Lower lobe of right lung (tissue), 2 donors: ENCODE measurements around the gene MYPN. TPM values are rescaled to one million over a fixed set of nuclear protein-coding genes. Genes with fewer than 3 reads are reported as not detected.

Source experiments
- ATAC-seq, 2 donors: fragments of 200-7000 bp; cut with Tn5 transposase; one replicate each; pipeline ENCODE4 v1.9.1; 2020 to 2022; ENCODE audit warnings: mild to moderate bottlenecking in 2 of 2, moderate library complexity in 2 of 2
- DNase-seq: peaks from one replicate; pipeline ENCODE4 v3.0.0-alpha.2; 2020
- H3K27ac ChIP-seq: fragments of 200-600 bp; one replicate; pipeline ENCODE4 v1.8.0; 2022
- H3K27me3 ChIP-seq: fragments of 200-600 bp; one replicate; pipeline ENCODE4 v1.8.0; 2022; ENCODE audit warnings: low read depth
- H3K36me3 ChIP-seq: fragments of 200-600 bp; one replicate; pipeline ENCODE4 v1.8.0; 2022; ENCODE audit warnings: mild to moderate bottlenecking
- H3K4me1 ChIP-seq: fragments of 200-600 bp; one replicate; pipeline ENCODE4 v1.8.0; 2022
- H3K4me3 ChIP-seq: fragments of 200-600 bp; one replicate; pipeline ENCODE4 v1.8.0; 2022; ENCODE audit warnings: mild to moderate bottlenecking
- H3K9me3 ChIP-seq: fragments of 200-600 bp; one replicate; pipeline ENCODE4 v1.8.0; 2022
- CTCF ChIP-seq: fragments of 200-600 bp; IDR thresholded peaks from one replicate; pipeline ENCODE4 v1.8.0; 2022; ENCODE audit warnings: antibody characterized with exemption, mild to moderate bottlenecking
- intact Hi-C: fragments of 100-400 bp; cut with DNase I; formaldehyde crosslinking; loops from one replicate; pipeline ENCODE4 v1.11.0; 2022
- total RNA-seq: library from RNA; stranded (reverse); fragmentation: NEBNext Ultra II Directional; extraction: Animal tissue kit (Norgen Biotek cat#: 25700); gene quantifications from one replicate; pipeline ENCODE4 v1.2.1, GENCODE V29; 2021
- donor health status: DM: no; HTN: yes; CAD: no; lungs with severe emphysema.

MYPN gene
- total RNA-seq, 1 donor from 2014 or later = not detected

GRCh38 chr10:68086910-68087684, 22.2 kb upstream of the MYPN start:
- Histone ChIP-seq H3K4me1 (no peaks in the 10 kb centered on the region), H3K27me3 (no peaks in the 10 kb centered on the region), H3K27ac (no peak overlapping the region), H3K9me3 (no peaks in the 10 kb centered on the region), H3K36me3 (no peaks in the 10 kb centered on the region), H3K4me3 (no peak overlapping the region)
- TF ChIP-seq CTCF = no peak
- intact Hi-C loops = no loop called here
- ATAC-seq (no peak), DNase-seq (no peak)

- Histone ChIP-seq H3K27ac (no peak overlapping the region), H3K9me3 (no peaks in the 10 kb centered on the region), H3K27me3 (no peaks in the 10 kb centered on the region), H3K4me1 (no peaks in the 10 kb centered on the region), H3K36me3 (no peaks in the 10 kb centered on the region), H3K4me3 (no peak overlapping the region)
- TF ChIP-seq CTCF = no peak
- intact Hi-C loops = no loop called here
- ATAC-seq (no peak), DNase-seq (no peak)
These were observed 21.4 kb upstream of the MYPN start for GRCh38 chr10:68087685-68088401.

- intact Hi-C loops = no loop called here
- no peak for TF ChIP-seq CTCF
These were observed 20.5 kb upstream of the MYPN start for GRCh38 chr10:68088740-68089139.

GRCh38 chr10:68090586-68090985, 18.7 kb upstream of the MYPN start:
- intact Hi-C loops = no loop called here
- Histone ChIP-seq H3K27me3 (no peaks in the 10 kb centered on the region), H3K27ac (no peak overlapping the region), H3K36me3 (no peaks in the 10 kb centered on the region), H3K9me3 (no peaks in the 10 kb centered on the region), H3K4me3 (no peak overlapping the region), H3K4me1 (no peaks in the 10 kb centered on the region)
- DNase-seq = no peak
- TF ChIP-seq CTCF = no peak
- ATAC-seq = no peak

More at GRCh38 chr10:68088740-68089139, 20.5 kb upstream of the MYPN start:
- H3K27ac ChIP-seq = no peak overlapping the region
- H3K27me3 ChIP-seq = no peaks in the 10 kb centered on the region
- H3K36me3 ChIP-seq = no peaks in the 10 kb centered on the region
- ATAC-seq = no peak
- DNase-seq = no peak
- no peaks in the 10 kb centered on the region for H3K9me3 ChIP-seq
- H3K4me3 ChIP-seq = no peak overlapping the region
- H3K4me1 ChIP-seq = no peaks in the 10 kb centered on the region

- DNase-seq = no peak
- Histone ChIP-seq H3K27ac (no peak overlapping the region), H3K36me3 (no peaks in the 10 kb centered on the region), H3K27me3 (no peaks in the 10 kb centered on the region), H3K9me3 (no peaks in the 10 kb centered on the region), H3K4me3 (no peak overlapping the region), H3K4me1 (no peaks in the 10 kb centered on the region)
- no peak for TF ChIP-seq CTCF
- intact Hi-C loops = no loop called here
- ATAC-seq = no peak
These were observed 16.8 kb upstream of the MYPN start for GRCh38 chr10:68092512-68092911.
